K562 (cell line): ENCODE data around the gene MBOAT1. TPM values are rescaled to one million over a fixed set of nuclear protein-coding genes. Genes with fewer than 3 reads are reported as not detected.

ENCODE experiments used
- FOXO4 ChIP-seq: fragments of 450-650 bp; formaldehyde crosslinking; IDR thresholded peaks from 2 replicates; pipeline ENCODE4 v1.4.0; 2020; ENCODE audit warnings: mild to moderate bottlenecking, moderate library complexity
- HDAC1 ChIP-seq, 2 experiments: fragments of 450-650 bp; IDR thresholded peaks; 2 replicates each; pipeline ENCODE4 v1.6.1; 2016 to 2017; ENCODE audit warnings: inconsistent platforms in 1 of 2, mild to moderate bottlenecking in 1 of 2, moderate library complexity in 1 of 2
- USF1 ChIP-seq: sonication (generic); formaldehyde crosslinking; IDR thresholded peaks from 2 replicates; pipeline ENCODE4 v1.9.0; 2022; ENCODE audit warnings: mild to moderate bottlenecking, missing genetic modification reagents
- polyA plus RNA-seq, 8 experiments: library from polyadenylated mRNA; depleted of rRNA in 4 of 8; stranded (reverse) in 5 of 8; unstranded in 3 of 8; fragments of >200 nt; fragmentation: Nextera tagmentation in 2 of 8; fragmentation: Illumina TruSeq in 1 of 8; extraction: Ambion mirVana in 2 of 8; extraction: Trizol in 1 of 8; gene quantifications; 2 replicates each; pipeline versions ENCODE4 v1.2.1 to v1.2.3, GENCODE V29; 2011 to 2014; ENCODE audit warnings: inconsistent platforms in 1 of 8, missing spikeins in 1 of 8
- total RNA-seq, 7 experiments: library from RNA; depleted of rRNA in 6 of 7; stranded (reverse); fragments of >200 nt in 6 of 7; fragmentation: Illumina TruSeq in 2 of 7; extraction: Trizol in 2 of 7; gene quantifications; 2 replicates each; pipeline versions ENCODE4 v1.2.1 to v1.2.3, GENCODE V29; 2011 to 2021; ENCODE audit warnings: low replicate concordance in 1 of 7
- TF ChIP-seq, protein P1 (sequence below): fragments of 450-650 bp; IDR thresholded peaks from 2 replicates; pipeline ENCODE4 v1.6.1; 2016; ENCODE audit warnings: mild to moderate bottlenecking, moderate library complexity

MBOAT1 gene
- total and polyA plus RNA-seq, 9 of the 15 experiments (the other 6 are each of a cell fraction or from before 2014, with no cell fraction given) = 0.13 to 16.5 (median 10.3) TPM

GRCh38 chr6:20211941-20212391, 303 bp downstream of the MBOAT1 start (continued):
- TF ChIP-seq, protein P1, sequence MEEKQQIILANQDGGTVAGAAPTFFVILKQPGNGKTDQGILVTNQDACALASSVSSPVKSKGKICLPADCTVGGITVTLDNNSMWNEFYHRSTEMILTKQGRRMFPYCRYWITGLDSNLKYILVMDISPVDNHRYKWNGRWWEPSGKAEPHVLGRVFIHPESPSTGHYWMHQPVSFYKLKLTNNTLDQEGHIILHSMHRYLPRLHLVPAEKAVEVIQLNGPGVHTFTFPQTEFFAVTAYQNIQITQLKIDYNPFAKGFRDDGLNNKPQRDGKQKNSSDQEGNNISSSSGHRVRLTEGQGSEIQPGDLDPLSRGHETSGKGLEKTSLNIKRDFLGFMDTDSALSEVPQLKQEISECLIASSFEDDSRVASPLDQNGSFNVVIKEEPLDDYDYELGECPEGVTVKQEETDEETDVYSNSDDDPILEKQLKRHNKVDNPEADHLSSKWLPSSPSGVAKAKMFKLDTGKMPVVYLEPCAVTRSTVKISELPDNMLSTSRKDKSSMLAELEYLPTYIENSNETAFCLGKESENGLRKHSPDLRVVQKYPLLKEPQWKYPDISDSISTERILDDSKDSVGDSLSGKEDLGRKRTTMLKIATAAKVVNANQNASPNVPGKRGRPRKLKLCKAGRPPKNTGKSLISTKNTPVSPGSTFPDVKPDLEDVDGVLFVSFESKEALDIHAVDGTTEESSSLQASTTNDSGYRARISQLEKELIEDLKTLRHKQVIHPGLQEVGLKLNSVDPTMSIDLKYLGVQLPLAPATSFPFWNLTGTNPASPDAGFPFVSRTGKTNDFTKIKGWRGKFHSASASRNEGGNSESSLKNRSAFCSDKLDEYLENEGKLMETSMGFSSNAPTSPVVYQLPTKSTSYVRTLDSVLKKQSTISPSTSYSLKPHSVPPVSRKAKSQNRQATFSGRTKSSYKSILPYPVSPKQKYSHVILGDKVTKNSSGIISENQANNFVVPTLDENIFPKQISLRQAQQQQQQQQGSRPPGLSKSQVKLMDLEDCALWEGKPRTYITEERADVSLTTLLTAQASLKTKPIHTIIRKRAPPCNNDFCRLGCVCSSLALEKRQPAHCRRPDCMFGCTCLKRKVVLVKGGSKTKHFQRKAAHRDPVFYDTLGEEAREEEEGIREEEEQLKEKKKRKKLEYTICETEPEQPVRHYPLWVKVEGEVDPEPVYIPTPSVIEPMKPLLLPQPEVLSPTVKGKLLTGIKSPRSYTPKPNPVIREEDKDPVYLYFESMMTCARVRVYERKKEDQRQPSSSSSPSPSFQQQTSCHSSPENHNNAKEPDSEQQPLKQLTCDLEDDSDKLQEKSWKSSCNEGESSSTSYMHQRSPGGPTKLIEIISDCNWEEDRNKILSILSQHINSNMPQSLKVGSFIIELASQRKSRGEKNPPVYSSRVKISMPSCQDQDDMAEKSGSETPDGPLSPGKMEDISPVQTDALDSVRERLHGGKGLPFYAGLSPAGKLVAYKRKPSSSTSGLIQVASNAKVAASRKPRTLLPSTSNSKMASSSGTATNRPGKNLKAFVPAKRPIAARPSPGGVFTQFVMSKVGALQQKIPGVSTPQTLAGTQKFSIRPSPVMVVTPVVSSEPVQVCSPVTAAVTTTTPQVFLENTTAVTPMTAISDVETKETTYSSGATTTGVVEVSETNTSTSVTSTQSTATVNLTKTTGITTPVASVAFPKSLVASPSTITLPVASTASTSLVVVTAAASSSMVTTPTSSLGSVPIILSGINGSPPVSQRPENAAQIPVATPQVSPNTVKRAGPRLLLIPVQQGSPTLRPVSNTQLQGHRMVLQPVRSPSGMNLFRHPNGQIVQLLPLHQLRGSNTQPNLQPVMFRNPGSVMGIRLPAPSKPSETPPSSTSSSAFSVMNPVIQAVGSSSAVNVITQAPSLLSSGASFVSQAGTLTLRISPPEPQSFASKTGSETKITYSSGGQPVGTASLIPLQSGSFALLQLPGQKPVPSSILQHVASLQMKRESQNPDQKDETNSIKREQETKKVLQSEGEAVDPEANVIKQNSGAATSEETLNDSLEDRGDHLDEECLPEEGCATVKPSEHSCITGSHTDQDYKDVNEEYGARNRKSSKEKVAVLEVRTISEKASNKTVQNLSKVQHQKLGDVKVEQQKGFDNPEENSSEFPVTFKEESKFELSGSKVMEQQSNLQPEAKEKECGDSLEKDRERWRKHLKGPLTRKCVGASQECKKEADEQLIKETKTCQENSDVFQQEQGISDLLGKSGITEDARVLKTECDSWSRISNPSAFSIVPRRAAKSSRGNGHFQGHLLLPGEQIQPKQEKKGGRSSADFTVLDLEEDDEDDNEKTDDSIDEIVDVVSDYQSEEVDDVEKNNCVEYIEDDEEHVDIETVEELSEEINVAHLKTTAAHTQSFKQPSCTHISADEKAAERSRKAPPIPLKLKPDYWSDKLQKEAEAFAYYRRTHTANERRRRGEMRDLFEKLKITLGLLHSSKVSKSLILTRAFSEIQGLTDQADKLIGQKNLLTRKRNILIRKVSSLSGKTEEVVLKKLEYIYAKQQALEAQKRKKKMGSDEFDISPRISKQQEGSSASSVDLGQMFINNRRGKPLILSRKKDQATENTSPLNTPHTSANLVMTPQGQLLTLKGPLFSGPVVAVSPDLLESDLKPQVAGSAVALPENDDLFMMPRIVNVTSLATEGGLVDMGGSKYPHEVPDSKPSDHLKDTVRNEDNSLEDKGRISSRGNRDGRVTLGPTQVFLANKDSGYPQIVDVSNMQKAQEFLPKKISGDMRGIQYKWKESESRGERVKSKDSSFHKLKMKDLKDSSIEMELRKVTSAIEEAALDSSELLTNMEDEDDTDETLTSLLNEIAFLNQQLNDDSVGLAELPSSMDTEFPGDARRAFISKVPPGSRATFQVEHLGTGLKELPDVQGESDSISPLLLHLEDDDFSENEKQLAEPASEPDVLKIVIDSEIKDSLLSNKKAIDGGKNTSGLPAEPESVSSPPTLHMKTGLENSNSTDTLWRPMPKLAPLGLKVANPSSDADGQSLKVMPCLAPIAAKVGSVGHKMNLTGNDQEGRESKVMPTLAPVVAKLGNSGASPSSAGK = peak; percentile 88; the same call in 1 of the 2 replicates
- TF ChIP-seq HDAC1 (IDR thresholded peaks at IDR 0.05) = peak; percentile 11 to 57; a peak in 1 of 4 replicates
- TF ChIP-seq USF1 (CRISPR knock-in tag) = peak; percentile 46; the same call in 1 of the 2 replicates
- TF ChIP-seq FOXO4 = 0 out of 2 replicates have a peak, but pooled peaks have one; percentile 28
